ENCODE data around the gene TFAP2A. TPM values are rescaled to one million over a fixed set of nuclear protein-coding genes. Genes with fewer than 3 reads are reported as not detected.

The TFAP2A gene
- total RNA-seq, 2 donors from 2014 or later = 0.52 TPM; not detected in 1

GRCh38 chr6:10404107-10404798, 10.6 kb downstream of the TFAP2A start:
- intact Hi-C loops (cut with DNase I) = no loop called here
- peak; percentile 96 for DNase-seq (ENCODE audit: low spot score)

- intact Hi-C loops (cut with DNase I) = no loop called here
- DNase-seq (ENCODE audit: low spot score) = no peak
These were observed 11.3 kb downstream of the TFAP2A start for GRCh38 chr6:10403385-10404106.

- intact Hi-C loops (cut with DNase I) = no loop called here
- no peak for DNase-seq (ENCODE audit: low spot score)
These were observed 12.1 kb downstream of the TFAP2A start for GRCh38 chr6:10402648-10403311.

- intact Hi-C loops (cut with DNase I) = no loop called here
These were observed 13.1 kb downstream of the TFAP2A start for GRCh38 chr6:10401632-10402223.

GRCh38 chr6:10401004-10401536, 13.8 kb downstream of the TFAP2A start:
- intact Hi-C loops (cut with DNase I) = no loop called here
- DNase-seq (ENCODE audit: low spot score) = no peak

More at GRCh38 chr6:10401632-10402223, 13.1 kb downstream of the TFAP2A start:
- no peak for DNase-seq (ENCODE audit: low spot score)

- intact Hi-C loops (cut with DNase I) = no loop called here
- DNase-seq (ENCODE audit: low spot score) = no peak
These were observed 14.5 kb downstream of the TFAP2A start for GRCh38 chr6:10400330-10400729.

GRCh38 chr6:10399451-10399850, 15.4 kb downstream of the TFAP2A start:
- no peak for DNase-seq (ENCODE audit: low spot score)
- intact Hi-C loops (cut with DNase I) = no loop called here

- intact Hi-C loops (cut with DNase I) = no loop called here
- DNase-seq (ENCODE audit: low spot score) = no peak
These were observed 16.2 kb downstream of the TFAP2A start for GRCh38 chr6:10398446-10399218.

GRCh38 chr6:10397756-10398445, 17.0 kb downstream of the TFAP2A start:
- DNase-seq (ENCODE audit: low spot score) = no peak
- intact Hi-C loops (cut with DNase I) = no loop called here

GRCh38 chr6:10396785-10397184, 18.1 kb downstream of the TFAP2A start:
- no peak for DNase-seq (ENCODE audit: low spot score)
- intact Hi-C loops (cut with DNase I) = no loop called here

GRCh38 chr6:10395704-10396546, 18.9 kb downstream of the TFAP2A start:
- no peak for DNase-seq (ENCODE audit: low spot score)
- intact Hi-C loops (cut with DNase I) = no loop called here

- DNase-seq (ENCODE audit: low spot score) = no peak
- intact Hi-C loops (cut with DNase I) = no loop called here
These were observed 19.6 kb downstream of the TFAP2A start for GRCh38 chr6:10395171-10395703.

- intact Hi-C loops (cut with DNase I) = no loop called here
- DNase-seq (ENCODE audit: low spot score) = no peak
These were observed 21.2 kb downstream of the TFAP2A start for GRCh38 chr6:10393544-10394225.

GRCh38 chr6:10391799-10392198, 23.1 kb downstream of the TFAP2A start:
- intact Hi-C loops (cut with DNase I) = no loop called here
- DNase-seq (ENCODE audit: low spot score) = no peak

GRCh38 chr6:10391299-10391630, 23.6 kb downstream of the TFAP2A start:
- no peak for DNase-seq (ENCODE audit: low spot score)
- intact Hi-C loops (cut with DNase I) = no loop called here

GRCh38 chr6:10390495-10391298, 24.2 kb downstream of the TFAP2A start:
- intact Hi-C loops (cut with DNase I) = no loop called here
- DNase-seq (ENCODE audit: low spot score) = no peak

Data from posterior vena cava (tissue), 2 donors.